ENCODE results near the gene ADAMTS5.

ADAMTS5 gene

DNA sequence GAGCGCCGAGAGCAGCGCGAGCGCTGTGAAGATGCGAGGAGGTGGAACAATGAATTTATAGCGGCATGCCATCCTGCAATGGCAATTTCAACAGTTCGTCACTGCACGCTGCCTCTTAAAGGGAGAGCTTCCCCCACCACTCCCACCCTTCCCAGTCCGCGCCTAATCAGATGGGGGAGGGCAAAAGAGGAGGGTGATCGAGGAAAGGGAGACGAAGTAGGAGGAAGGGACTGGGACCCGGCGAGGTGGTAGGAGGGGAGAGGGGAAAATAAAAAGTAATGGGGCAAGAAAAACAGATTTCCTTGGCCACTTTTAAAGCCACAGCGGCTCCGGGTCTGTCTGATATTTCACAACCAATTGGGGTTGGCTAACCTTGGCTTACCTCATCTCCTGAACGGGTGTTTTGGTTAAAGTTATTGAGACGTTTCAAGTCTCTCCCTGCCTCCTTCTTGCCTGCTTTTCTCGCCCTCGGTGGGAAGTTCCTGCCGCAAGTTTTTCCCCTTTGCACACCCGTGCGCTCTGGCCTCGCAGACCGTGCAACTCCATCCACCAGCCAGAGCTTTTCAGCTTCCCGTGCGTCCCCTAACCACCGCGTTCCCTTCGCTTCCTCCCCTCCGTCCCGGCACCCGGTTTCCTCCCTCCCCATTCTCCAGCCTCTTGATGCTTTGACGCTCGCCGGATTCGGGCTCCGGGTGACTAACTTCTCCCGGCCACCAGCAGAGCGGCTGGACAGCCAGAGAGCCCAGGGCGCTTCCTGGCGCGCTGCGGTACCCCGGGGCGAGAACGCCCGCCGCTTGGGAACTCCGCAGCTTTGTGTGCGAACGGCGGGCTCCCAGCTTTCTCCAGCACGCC is at the start of gene ADAMTS5:
Gene ADAMTS5, minus strand, starts transcription at position 27 of the 852 bp plus-strand sequence. CDS start 697 bp downstream, outside the sequence.
- Histone ChIP-seq H3K27ac (ENCODE audit: low read length) (peak within 1 kb of the TSS; percentile 73), H3K36me3 (ENCODE audit: control insufficient read depth in 2 of 2, insufficient read depth in 2 of 2, low read length in 2 of 2) (no peaks in the 10 kb centered on the region), H3K4me3 (ENCODE audit: low read length in 2 of 2) (peak within 1 kb of the TSS; percentile 82 to 87), H3K9ac (ENCODE audit: low read length in 2 of 2) (peak within 1 kb of the TSS; percentile 63 to 68), H3K27me3 (ENCODE audit: control insufficient read depth in 1 of 2, insufficient read depth in 2 of 2, low read length in 2 of 2) (no peaks in the 10 kb centered on the region), H3K4me1 (ENCODE audit: control insufficient read depth, insufficient read depth, low read length) (peaks cover 27% of the 10 kb centered on the region), H3K9me3 (ENCODE audit: control insufficient read depth in 2 of 2, low read length in 2 of 2) (no peaks in the 10 kb centered on the region)

DNA sequence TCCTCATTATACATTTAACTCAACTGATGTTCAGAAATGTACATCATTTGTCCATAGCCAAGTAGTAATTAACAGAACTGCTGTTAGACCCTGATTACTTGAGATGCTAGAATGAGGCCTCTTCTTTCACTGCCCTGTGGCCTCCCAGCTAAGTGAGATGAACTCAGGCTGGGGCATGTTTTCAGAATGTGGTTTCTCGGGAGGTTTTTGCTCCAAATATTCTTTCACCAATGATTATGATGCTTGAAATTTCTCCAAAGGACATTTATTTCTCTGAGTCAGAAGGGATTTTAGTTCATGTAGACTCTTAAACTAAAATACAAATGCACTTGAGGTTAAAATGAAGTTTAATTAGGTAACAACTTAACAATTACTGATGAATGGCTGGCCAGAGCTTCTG is 34.6 kb upstream of the ADAMTS5 start:
- Histone ChIP-seq H3K9me3 (ENCODE audit: control insufficient read depth in 2 of 2, low read length in 2 of 2) (no peaks in the 10 kb centered on the region), H3K36me3 (ENCODE audit: control insufficient read depth in 2 of 2, insufficient read depth in 2 of 2, low read length in 2 of 2) (no peaks in the 10 kb centered on the region), H3K4me3 (ENCODE audit: low read length in 2 of 2) (no peak overlapping the region), H3K27ac (ENCODE audit: low read length) (no peak overlapping the region), H3K9ac (ENCODE audit: low read length in 2 of 2) (no peak overlapping the region), H3K4me1 (ENCODE audit: control insufficient read depth, insufficient read depth, low read length) (no peaks in the 10 kb centered on the region), H3K27me3 (ENCODE audit: control insufficient read depth in 1 of 2, insufficient read depth in 2 of 2, low read length in 2 of 2) (no peaks in the 10 kb centered on the region)

DNA sequence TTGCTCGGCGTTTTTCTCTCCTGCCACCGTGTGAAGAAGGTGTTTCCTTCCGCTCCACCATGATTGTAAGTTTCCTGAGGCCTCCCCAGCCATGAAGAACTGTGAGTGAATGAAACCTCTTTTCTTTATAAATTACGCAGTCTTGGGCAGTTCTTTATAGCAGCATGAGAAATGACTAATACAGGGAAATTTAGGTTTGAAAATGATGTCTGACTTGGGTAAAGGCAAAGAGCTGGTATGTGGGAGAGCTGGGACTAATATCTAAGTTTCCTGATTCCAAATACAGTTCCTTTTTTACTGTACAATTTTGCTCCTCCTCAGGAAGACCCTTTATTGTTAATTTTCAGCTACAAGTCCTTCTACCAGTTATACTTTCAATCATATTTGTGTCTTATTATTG is 16.7 kb upstream of the ADAMTS5 start:
- Histone ChIP-seq H3K36me3 (ENCODE audit: control insufficient read depth in 2 of 2, insufficient read depth in 2 of 2, low read length in 2 of 2) (no peaks in the 10 kb centered on the region), H3K9ac (ENCODE audit: low read length in 2 of 2) (no peak overlapping the region), H3K4me3 (ENCODE audit: low read length in 2 of 2) (no peak overlapping the region), H3K27me3 (ENCODE audit: control insufficient read depth in 1 of 2, insufficient read depth in 2 of 2, low read length in 2 of 2) (no peaks in the 10 kb centered on the region), H3K9me3 (ENCODE audit: control insufficient read depth in 2 of 2, low read length in 2 of 2) (peaks cover 0 to 2% of the 10 kb centered on the region in 2 donors), H3K27ac (ENCODE audit: low read length) (no peak overlapping the region), H3K4me1 (ENCODE audit: control insufficient read depth, insufficient read depth, low read length) (no peaks in the 10 kb centered on the region)

DNA sequence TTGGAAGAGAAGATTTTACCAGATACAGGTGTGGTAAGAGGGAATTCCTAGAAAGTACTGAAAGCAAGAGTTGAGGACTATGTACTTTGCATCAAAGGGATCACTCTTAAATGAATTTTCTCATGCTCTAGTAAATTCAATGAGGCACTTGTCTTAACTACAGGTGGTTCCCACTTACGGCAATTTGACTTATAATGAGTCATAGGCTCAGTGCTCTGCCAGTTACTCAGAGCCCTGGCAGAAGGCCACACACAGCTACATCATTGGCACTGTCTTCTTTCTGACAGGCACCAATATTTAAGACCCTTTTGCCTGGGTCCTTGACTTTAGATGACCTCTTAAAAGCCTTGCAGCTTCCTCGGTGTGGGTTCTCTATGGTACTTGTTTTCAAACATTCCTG is 15.9 kb upstream of the ADAMTS5 start:
- H3K9ac ChIP-seq (ENCODE audit: low read length in 2 of 2): no peak overlapping the region
- no peaks in the 10 kb centered on the region for H3K9me3 ChIP-seq (ENCODE audit: control insufficient read depth in 2 of 2, low read length in 2 of 2)
- no peaks in the 10 kb centered on the region for H3K4me1 ChIP-seq (ENCODE audit: control insufficient read depth, insufficient read depth, low read length)
- H3K27ac ChIP-seq (ENCODE audit: low read length): no peak overlapping the region
- no peaks in the 10 kb centered on the region for H3K27me3 ChIP-seq (ENCODE audit: control insufficient read depth in 1 of 2, insufficient read depth in 2 of 2, low read length in 2 of 2)
- H3K4me3 ChIP-seq (ENCODE audit: low read length in 2 of 2): no peak overlapping the region
- no peaks in the 10 kb centered on the region for H3K36me3 ChIP-seq (ENCODE audit: control insufficient read depth in 2 of 2, insufficient read depth in 2 of 2, low read length in 2 of 2)

DNA sequence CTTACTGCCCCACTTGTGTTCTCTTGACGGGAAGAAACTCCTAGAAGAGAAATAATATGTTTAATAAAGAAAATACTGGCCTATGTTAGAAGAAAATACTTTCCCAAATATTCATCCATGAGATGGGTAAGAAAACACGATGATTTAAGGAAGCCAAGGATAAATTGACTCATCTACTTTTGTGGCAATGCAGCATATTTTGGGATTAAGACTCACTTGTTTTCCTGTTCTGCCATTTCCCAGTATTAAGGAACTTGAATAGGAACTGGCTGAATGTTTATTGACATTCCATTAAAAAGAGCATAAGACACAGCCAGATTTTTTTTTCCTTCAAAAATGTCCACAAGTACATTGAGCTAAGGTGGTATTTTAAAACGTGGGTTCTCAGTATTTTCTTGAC is 10.9 kb upstream of the ADAMTS5 start:
- no peak overlapping the region for H3K4me3 ChIP-seq (ENCODE audit: low read length in 2 of 2)
- no peaks in the 10 kb centered on the region for H3K27me3 ChIP-seq (ENCODE audit: control insufficient read depth in 1 of 2, insufficient read depth in 2 of 2, low read length in 2 of 2)
- no peak overlapping the region for H3K27ac ChIP-seq (ENCODE audit: low read length)
- H3K36me3 ChIP-seq (ENCODE audit: control insufficient read depth in 2 of 2, insufficient read depth in 2 of 2, low read length in 2 of 2): no peaks in the 10 kb centered on the region
- H3K9me3 ChIP-seq (ENCODE audit: control insufficient read depth in 2 of 2, low read length in 2 of 2): no peaks in the 10 kb centered on the region
- H3K4me1 ChIP-seq (ENCODE audit: control insufficient read depth, insufficient read depth, low read length): no peaks in the 10 kb centered on the region
- no peak overlapping the region for H3K9ac ChIP-seq (ENCODE audit: low read length in 2 of 2)

DNA sequence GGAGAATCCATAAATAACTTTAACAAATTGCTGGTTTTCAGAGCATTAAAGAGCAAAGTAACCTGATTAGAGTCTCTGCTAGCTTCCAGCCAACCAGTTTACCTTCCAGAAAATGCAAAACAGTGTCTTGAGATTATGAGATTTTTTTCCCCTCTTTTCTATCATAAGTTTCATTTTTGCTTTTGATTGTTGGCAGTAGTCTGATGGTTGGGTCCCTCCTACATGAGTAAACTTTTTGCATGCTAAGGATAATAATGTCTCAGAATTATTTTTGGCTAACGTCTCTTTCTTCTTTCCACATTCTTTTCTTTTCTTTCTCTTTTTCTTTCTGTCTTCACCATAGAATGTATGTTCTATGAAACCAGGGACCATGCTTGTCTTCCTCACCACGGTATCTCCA is 6.3 kb upstream of the ADAMTS5 start:
- Histone ChIP-seq H3K9me3 (ENCODE audit: control insufficient read depth in 2 of 2, low read length in 2 of 2) (no peaks in the 10 kb centered on the region), H3K4me1 (ENCODE audit: control insufficient read depth, insufficient read depth, low read length) (no peaks in the 10 kb centered on the region), H3K4me3 (ENCODE audit: low read length in 2 of 2) (no peak overlapping the region), H3K27me3 (ENCODE audit: control insufficient read depth in 1 of 2, insufficient read depth in 2 of 2, low read length in 2 of 2) (no peaks in the 10 kb centered on the region), H3K27ac (ENCODE audit: low read length) (no peak overlapping the region), H3K36me3 (ENCODE audit: control insufficient read depth in 2 of 2, insufficient read depth in 2 of 2, low read length in 2 of 2) (no peaks in the 10 kb centered on the region), H3K9ac (ENCODE audit: low read length in 2 of 2) (no peak overlapping the region)

DNA sequence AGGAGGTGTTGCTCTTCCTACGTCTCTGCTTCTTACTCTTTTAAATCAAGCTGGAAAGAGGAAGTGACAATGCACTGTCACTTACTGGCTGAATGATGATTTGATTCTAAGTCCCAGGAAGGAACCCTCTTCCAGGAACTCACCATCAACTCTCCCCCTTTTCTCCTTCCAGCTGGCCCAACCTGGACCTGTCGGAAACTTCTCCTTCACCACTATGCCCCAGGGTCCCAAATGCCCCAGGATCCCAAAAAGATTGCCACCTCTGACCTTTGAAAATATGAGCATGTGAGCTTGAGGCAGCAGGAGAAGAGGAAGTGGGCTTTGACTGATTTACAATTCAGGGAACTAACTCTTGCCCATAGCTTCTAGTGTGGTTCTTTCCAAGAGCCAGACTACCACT is 5.3 kb upstream of the ADAMTS5 start:
- Histone ChIP-seq H3K36me3 (ENCODE audit: control insufficient read depth in 2 of 2, insufficient read depth in 2 of 2, low read length in 2 of 2) (no peaks in the 10 kb centered on the region), H3K27me3 (ENCODE audit: control insufficient read depth in 1 of 2, insufficient read depth in 2 of 2, low read length in 2 of 2) (no peaks in the 10 kb centered on the region), H3K9me3 (ENCODE audit: control insufficient read depth in 2 of 2, low read length in 2 of 2) (no peaks in the 10 kb centered on the region), H3K4me1 (ENCODE audit: control insufficient read depth, insufficient read depth, low read length) (peaks cover 4% of the 10 kb centered on the region), H3K9ac (ENCODE audit: low read length in 2 of 2) (no peak overlapping the region), H3K4me3 (ENCODE audit: low read length in 2 of 2) (no peak overlapping the region), H3K27ac (ENCODE audit: low read length) (no peak overlapping the region)

DNA sequence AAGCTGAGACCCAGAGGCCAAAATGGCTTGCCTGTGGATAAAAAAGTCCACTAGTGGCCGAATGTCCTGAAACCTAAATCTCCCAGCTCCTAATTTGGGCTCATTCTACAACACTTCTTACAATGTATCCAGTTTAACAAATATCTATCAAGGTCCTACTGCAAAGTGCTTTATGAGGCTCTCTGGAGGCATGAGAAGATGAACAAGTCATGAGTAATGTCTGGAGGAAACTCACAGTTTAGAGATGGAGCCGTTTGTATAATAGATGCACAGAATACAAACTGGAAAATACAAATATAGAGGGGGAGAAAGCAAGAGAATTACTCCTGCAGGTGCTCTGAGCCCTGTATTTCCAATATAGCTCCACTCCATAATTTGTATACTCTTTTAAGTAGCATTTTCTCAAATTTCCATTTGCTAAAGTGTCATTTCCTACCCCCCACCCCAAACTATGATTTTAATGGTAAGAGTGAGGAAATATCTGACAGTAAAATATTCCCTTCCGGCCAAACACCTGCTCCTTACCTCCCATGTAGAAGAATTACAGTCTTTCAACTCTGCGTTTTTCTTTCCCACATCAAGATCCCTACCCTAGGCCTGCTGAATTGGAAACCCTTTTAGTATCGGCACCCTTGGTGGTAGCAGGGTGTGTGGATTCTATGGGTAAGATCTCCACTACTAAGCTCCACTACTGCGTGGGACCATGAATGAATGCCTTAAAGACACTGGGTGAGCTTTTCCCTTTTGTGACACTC is 3.3 kb upstream of the ADAMTS5 start:
- Histone ChIP-seq H3K9me3 (ENCODE audit: control insufficient read depth in 2 of 2, low read length in 2 of 2) (no peaks in the 10 kb centered on the region), H3K36me3 (ENCODE audit: control insufficient read depth in 2 of 2, insufficient read depth in 2 of 2, low read length in 2 of 2) (no peaks in the 10 kb centered on the region), H3K27me3 (ENCODE audit: control insufficient read depth in 1 of 2, insufficient read depth in 2 of 2, low read length in 2 of 2) (no peaks in the 10 kb centered on the region), H3K27ac (ENCODE audit: low read length) (no peak overlapping the region), H3K4me3 (ENCODE audit: low read length in 2 of 2) (no peak overlapping the region), H3K4me1 (ENCODE audit: control insufficient read depth, insufficient read depth, low read length) (peaks cover 15% of the 10 kb centered on the region), H3K9ac (ENCODE audit: low read length in 2 of 2) (no peak overlapping the region)

DNA sequence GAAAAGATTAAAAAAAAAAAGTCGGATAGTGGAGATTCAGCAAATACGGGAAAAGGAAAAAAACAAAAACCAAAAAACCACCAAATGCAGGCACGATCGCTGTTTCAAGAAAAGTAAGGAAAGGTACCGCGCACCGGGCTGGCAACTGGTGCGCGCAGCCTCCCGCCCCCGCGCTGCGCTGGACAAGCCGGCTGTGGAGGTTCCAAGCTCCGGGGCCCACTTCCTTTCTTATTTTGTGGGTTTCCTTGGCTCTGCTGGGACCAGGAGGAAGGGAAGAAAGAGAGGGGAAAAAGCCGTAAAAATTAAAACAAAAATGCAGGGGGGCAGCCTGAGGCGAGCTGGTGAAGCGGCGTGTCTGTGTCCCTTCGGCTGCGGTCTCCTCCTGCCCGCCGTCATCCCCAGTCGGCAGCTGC is 233 bp downstream of the ADAMTS5 start:
- H3K36me3 ChIP-seq (ENCODE audit: control insufficient read depth in 2 of 2, insufficient read depth in 2 of 2, low read length in 2 of 2): no peaks in the 10 kb centered on the region
- H3K9ac ChIP-seq (ENCODE audit: low read length in 2 of 2): peak overlapping the region; percentile 63 to 68
- peak overlapping the region; percentile 73 for H3K27ac ChIP-seq (ENCODE audit: low read length)
- no peaks in the 10 kb centered on the region for H3K9me3 ChIP-seq (ENCODE audit: control insufficient read depth in 2 of 2, low read length in 2 of 2)
- peak overlapping the region; percentile 82 to 87 for H3K4me3 ChIP-seq (ENCODE audit: low read length in 2 of 2)
- H3K4me1 ChIP-seq (ENCODE audit: control insufficient read depth, insufficient read depth, low read length): peaks cover 27% of the 10 kb centered on the region
- H3K27me3 ChIP-seq (ENCODE audit: control insufficient read depth in 1 of 2, insufficient read depth in 2 of 2, low read length in 2 of 2): no peaks in the 10 kb centered on the region

DNA sequence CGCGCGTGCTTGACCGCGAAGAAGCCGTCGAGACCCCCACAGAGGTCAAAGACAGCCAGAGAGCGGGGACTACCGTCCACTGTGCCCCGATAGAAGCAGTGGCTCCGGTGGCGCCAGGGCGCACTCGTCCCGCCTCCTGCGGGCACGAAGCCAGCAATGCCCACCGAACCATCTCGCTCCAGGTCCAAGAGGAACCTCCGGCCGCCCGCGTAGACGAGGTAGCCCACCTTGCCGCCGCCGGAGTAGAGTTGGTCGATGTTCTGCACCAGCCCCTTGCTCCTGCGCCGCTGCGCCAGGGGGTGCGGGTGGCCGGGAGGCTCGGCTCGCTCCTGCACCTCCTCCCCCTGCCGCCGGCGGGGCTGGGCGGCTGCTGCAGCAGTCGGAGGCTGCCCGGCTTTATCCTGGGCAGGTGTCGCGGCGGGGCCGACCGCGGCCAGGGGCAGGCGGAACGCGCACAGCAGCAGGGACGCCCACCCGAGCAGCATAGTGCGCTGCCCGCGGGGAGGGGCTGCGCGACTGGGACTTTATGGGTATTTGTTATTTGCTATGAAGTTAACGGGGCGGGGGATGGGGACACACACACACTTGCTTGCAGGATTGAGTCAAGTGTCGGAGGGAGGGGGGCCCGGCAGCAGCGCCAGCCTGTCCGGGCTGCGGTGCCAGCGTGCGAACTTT is 844 bp downstream of the ADAMTS5 start:
- Histone ChIP-seq H3K4me1 (ENCODE audit: control insufficient read depth, insufficient read depth, low read length) (peaks cover 27% of the 10 kb centered on the region), H3K4me3 (ENCODE audit: low read length in 2 of 2) (peak overlapping the region; percentile 82 to 87), H3K9me3 (ENCODE audit: control insufficient read depth in 2 of 2, low read length in 2 of 2) (no peaks in the 10 kb centered on the region), H3K36me3 (ENCODE audit: control insufficient read depth in 2 of 2, insufficient read depth in 2 of 2, low read length in 2 of 2) (no peaks in the 10 kb centered on the region), H3K27ac (ENCODE audit: low read length) (peak overlapping the region; percentile 73), H3K27me3 (ENCODE audit: control insufficient read depth in 1 of 2, insufficient read depth in 2 of 2, low read length in 2 of 2) (no peaks in the 10 kb centered on the region), H3K9ac (ENCODE audit: low read length in 2 of 2) (peak overlapping the region; percentile 63 to 68)
